Body of pancreas (tissue), 4 donors: ENCODE results near the gene KRTAP20-2.

Experiments
- POLR2A ChIP-seq, 3 donors: fragments of 450-650 bp; IDR thresholded peaks; one replicate each; pipeline ENCODE4 v1.6.1; 2016; ENCODE audit warnings: antibody characterized with exemption in 3 of 3, mild to moderate bottlenecking in 2 of 3
- TF ChIP-seq, protein P1 (sequence below), 7 experiments: fragments of 450-650 bp in 4 of 7; fragments of 200-600 bp in 3 of 7; sonication (generic) in 3 of 7; IDR thresholded peaks; one replicate each; pipeline ENCODE4 v1.5.1; 2016 to 2019; ENCODE audit warnings: antibody characterized with exemption in 7 of 7

DNA sequence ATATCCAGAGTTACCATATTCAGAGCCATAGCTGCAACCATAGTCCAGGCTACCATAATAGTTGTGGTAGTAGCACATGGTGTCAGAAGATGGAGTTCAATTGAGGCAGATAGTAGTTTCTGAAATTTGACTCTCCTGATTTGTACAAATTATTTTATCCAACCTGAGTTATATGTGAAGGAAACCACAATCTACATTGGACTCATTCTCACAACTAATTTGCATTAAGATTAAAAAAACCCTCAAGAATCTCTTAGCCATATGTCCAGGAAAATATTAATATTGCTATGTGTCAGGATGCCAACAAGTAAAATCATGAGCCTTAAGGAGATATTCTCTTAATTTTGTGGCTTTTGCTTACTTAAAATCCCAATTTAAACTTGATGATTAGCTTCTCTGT is 44.7 kb upstream of the KRTAP20-2 start, which contains the start of gene KRTAP22-2:
- TF ChIP-seq, protein P1, sequence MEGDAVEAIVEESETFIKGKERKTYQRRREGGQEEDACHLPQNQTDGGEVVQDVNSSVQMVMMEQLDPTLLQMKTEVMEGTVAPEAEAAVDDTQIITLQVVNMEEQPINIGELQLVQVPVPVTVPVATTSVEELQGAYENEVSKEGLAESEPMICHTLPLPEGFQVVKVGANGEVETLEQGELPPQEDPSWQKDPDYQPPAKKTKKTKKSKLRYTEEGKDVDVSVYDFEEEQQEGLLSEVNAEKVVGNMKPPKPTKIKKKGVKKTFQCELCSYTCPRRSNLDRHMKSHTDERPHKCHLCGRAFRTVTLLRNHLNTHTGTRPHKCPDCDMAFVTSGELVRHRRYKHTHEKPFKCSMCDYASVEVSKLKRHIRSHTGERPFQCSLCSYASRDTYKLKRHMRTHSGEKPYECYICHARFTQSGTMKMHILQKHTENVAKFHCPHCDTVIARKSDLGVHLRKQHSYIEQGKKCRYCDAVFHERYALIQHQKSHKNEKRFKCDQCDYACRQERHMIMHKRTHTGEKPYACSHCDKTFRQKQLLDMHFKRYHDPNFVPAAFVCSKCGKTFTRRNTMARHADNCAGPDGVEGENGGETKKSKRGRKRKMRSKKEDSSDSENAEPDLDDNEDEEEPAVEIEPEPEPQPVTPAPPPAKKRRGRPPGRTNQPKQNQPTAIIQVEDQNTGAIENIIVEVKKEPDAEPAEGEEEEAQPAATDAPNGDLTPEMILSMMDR (IDR thresholded peaks at IDR 0.05), result no peak
- TF ChIP-seq POLR2A (IDR thresholded peaks at IDR 0.05), result no peak
